ENCODE measurements around the gene BSND. TPM values are rescaled to one million over a fixed set of nuclear protein-coding genes. Genes with fewer than 3 reads are reported as not detected.
A peak's percentile ranks its signal among the peaks of the same experiment; 100 is the strongest.

Gene BSND
- total RNA-seq, 1 experiment from 2014 or later, result 0.62 TPM

DNA sequence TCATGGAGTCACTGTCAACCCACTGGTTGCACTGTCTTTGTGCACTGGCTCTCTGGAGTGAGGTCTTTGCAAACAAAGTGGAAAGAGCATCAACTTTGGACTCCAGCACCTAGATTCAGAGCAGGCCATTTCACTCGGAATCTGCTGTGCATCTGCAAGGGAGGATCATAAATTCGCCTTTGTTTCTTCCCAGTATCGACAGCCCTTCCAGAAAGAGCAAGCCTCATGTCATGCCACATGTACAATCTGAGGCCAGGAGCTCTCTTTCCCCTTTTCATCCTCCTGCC is 39.8 kb downstream of the BSND start:
- H3K4me3 ChIP-seq (ENCODE audit: insufficient read depth, low read depth, low read length), result no peak overlapping the region
- DNase-seq, result no peak
- peaks cover 39% of the 10 kb centered on the region for H3K27me3 ChIP-seq (ENCODE audit: control insufficient read depth, insufficient read depth, low read length)
- no peaks in the 10 kb centered on the region for H3K36me3 ChIP-seq (replicated peaks; ENCODE audit: control insufficient read depth, insufficient read depth, low read length)

DNA sequence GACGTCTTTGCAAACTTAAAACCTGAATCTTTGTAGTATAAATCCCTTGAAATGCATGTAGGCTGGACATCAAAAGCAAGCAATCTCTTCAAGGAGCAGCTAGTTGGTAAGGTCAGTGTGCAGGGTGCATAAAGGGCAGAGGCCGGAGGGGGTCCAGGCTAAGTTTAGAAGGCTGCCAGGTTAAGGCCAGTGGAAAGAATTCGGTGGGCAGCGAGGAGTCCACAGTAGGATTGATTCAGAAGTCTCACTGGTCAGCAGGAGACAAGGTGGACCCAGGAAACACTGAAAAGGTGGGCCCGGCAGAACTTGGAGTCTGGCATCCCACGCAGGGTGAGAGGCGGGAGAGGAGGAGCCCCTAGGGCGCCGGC is 40.2 kb downstream of the BSND start:
- DNase-seq, result no peak
- Histone ChIP-seq H3K36me3 (replicated peaks; ENCODE audit: control insufficient read depth, insufficient read depth, low read length) (no peaks in the 10 kb centered on the region), H3K27me3 (ENCODE audit: control insufficient read depth, insufficient read depth, low read length) (peaks cover 39% of the 10 kb centered on the region), H3K4me3 (ENCODE audit: insufficient read depth, low read depth, low read length) (peak overlapping the region; percentile 67)

GRCh38 chr1:55039342-55040082 is 40.8 kb downstream of the BSND start, which contains the start of gene PCSK9:
Gene PCSK9, plus strand, starts transcription at chr1:55039548. Its CDS starts 290 bp downstream, at chr1:55039838.
- Histone ChIP-seq H3K4me3 (ENCODE audit: insufficient read depth, low read depth, low read length) (peak within 1 kb of the TSS; percentile 67), H3K27me3 (ENCODE audit: control insufficient read depth, insufficient read depth, low read length) (peaks cover 39% of the 10 kb centered on the region), H3K36me3 (replicated peaks; ENCODE audit: control insufficient read depth, insufficient read depth, low read length) (no peaks in the 10 kb centered on the region)
- DNase-seq, result peak; percentile 90

GRCh38 chr1:55040083-55040932 is 41.6 kb downstream of the BSND start:
- peak; percentile 82 for DNase-seq
- Histone ChIP-seq H3K36me3 (replicated peaks; ENCODE audit: control insufficient read depth, insufficient read depth, low read length) (no peaks in the 10 kb centered on the region; the same call in 1 of the 2 replicates), H3K4me3 (ENCODE audit: insufficient read depth, low read depth, low read length) (peak overlapping the region; percentile 67), H3K27me3 (ENCODE audit: control insufficient read depth, insufficient read depth, low read length) (peaks cover 39% of the 10 kb centered on the region)

- no peak for DNase-seq
- Histone ChIP-seq H3K4me3 (ENCODE audit: insufficient read depth, low read depth, low read length) (peak overlapping the region; percentile 67; the same call in 1 of the 2 replicates), H3K27me3 (ENCODE audit: control insufficient read depth, insufficient read depth, low read length) (peaks cover 39% of the 10 kb centered on the region), H3K36me3 (replicated peaks; ENCODE audit: control insufficient read depth, insufficient read depth, low read length) (no peaks in the 10 kb centered on the region; the same call in 1 of the 2 replicates)
Observed at GRCh38 chr1:55040933-55041494, 42.3 kb downstream of the BSND start.

- H3K27me3 ChIP-seq (ENCODE audit: control insufficient read depth, insufficient read depth, low read length), result peaks cover 39% of the 10 kb centered on the region
- no peak overlapping the region for H3K4me3 ChIP-seq (ENCODE audit: insufficient read depth, low read depth, low read length)
- H3K36me3 ChIP-seq (replicated peaks; ENCODE audit: control insufficient read depth, insufficient read depth, low read length), result no peaks in the 10 kb centered on the region; the same call in 1 of the 2 replicates
- no peak for DNase-seq
Observed at GRCh38 chr1:55041613-55042012, 42.9 kb downstream of the BSND start.

- Histone ChIP-seq H3K4me3 (ENCODE audit: insufficient read depth, low read depth, low read length) (no peak overlapping the region), H3K36me3 (replicated peaks; ENCODE audit: control insufficient read depth, insufficient read depth, low read length) (no peaks in the 10 kb centered on the region; the same call in 1 of the 2 replicates), H3K27me3 (ENCODE audit: control insufficient read depth, insufficient read depth, low read length) (peaks cover 33% of the 10 kb centered on the region)
- no peak for DNase-seq
Observed at GRCh38 chr1:55043011-55043410, 44.3 kb downstream of the BSND start.

DNA sequence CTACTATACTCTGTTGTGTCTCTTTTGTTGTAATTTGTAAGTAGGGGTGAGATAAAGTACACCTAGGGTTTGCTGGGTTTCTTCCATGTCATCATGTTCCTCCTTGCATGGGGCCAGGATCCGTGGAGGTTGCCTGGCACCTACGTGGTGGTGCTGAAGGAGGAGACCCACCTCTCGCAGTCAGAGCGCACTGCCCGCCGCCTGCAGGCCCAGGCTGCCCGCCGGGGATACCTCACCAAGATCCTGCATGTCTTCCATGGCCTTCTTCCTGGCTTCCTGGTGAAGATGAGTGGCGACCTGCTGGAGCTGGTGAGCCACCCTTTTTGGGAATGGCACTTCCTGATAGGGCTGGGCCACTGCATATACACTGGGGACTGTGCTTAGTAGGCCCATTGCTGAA is 45.0 kb downstream of the BSND start:
- no peak overlapping the region for H3K4me3 ChIP-seq (ENCODE audit: insufficient read depth, low read depth, low read length)
- peaks cover 26% of the 10 kb centered on the region for H3K27me3 ChIP-seq (ENCODE audit: control insufficient read depth, insufficient read depth, low read length)
- no peaks in the 10 kb centered on the region; the same call in 1 of the 2 replicates for H3K36me3 ChIP-seq (replicated peaks; ENCODE audit: control insufficient read depth, insufficient read depth, low read length)
- DNase-seq, result no peak

DNA sequence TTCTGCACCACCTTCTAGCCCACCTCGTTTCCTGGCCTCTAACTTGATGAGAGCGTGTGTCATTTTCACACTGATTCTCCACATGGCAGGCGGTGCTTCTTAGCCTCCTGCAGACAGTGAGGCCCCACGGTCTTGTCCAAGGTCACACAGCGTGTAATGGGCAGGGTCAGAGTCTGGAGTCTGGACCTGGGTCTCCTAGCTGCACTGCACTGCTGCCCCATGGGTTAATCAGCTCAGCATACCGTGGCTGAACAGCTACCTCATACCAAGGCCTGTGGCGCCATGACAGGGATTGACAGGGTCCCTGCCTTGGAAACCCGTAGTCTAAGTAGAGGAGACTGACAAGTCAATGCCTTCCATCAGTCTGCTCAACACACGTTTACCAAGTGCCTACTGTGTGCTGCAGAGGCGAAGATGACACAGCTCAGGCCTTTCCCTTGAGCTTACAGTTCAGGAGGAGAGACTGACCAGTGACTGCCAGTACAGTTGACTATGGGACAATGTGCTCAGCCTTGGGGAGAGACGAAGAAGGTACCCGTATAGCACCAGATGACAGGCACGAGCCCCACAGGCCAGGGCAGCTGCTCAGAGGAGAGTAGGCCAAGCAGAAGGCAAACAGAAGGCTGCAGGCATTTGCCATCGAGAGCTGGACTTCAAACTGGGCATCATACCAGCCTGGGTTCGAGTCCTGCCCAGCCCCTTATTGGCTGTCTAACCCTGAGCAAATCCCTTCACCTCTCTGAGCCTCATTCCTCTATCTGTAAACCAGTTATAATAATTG is 46.1 kb downstream of the BSND start:
- no peaks in the 10 kb centered on the region; the same call in 1 of the 2 replicates for H3K36me3 ChIP-seq (replicated peaks; ENCODE audit: control insufficient read depth, insufficient read depth, low read length)
- H3K4me3 ChIP-seq (ENCODE audit: insufficient read depth, low read depth, low read length), result no peak overlapping the region
- H3K27me3 ChIP-seq (ENCODE audit: control insufficient read depth, insufficient read depth, low read length), result peaks cover 15% of the 10 kb centered on the region
- DNase-seq, result no peak

- H3K27me3 ChIP-seq (ENCODE audit: control insufficient read depth, insufficient read depth, low read length), result peaks cover 9% of the 10 kb centered on the region
- no peak overlapping the region for H3K4me3 ChIP-seq (ENCODE audit: insufficient read depth, low read depth, low read length)
- DNase-seq, result no peak
- H3K36me3 ChIP-seq (replicated peaks; ENCODE audit: control insufficient read depth, insufficient read depth, low read length), result no peaks in the 10 kb centered on the region; the same call in 1 of the 2 replicates
Observed at GRCh38 chr1:55045430-55045829, 46.7 kb downstream of the BSND start.

DNA sequence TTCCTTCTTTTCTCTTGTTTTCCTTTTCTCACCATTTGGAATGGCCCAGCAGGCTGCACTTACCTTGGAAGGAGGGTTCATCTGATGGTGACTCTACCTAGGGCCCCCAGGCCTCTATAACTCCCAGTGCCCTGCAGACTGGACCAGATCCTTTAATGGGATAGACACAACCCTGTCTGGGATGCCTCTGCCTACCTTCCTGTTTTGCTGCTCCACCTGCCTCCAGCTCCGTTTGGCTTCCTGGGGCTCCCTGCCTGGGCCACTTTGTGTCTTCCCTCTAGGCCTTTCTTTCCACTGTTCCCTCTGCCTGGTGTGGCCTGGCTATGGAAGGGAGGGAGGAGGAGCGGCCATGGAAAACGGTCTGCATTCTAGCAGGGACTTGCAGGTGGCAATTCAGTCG is 48.1 kb downstream of the BSND start:
- Histone ChIP-seq H3K36me3 (replicated peaks; ENCODE audit: control insufficient read depth, insufficient read depth, low read length) (no peaks in the 10 kb centered on the region; the same call in 1 of the 2 replicates), H3K4me3 (ENCODE audit: insufficient read depth, low read depth, low read length) (no peak overlapping the region), H3K27me3 (ENCODE audit: control insufficient read depth, insufficient read depth, low read length) (no peaks in the 10 kb centered on the region)
- no peak for DNase-seq

- Histone ChIP-seq H3K36me3 (replicated peaks; ENCODE audit: control insufficient read depth, insufficient read depth, low read length) (no peaks in the 10 kb centered on the region; the same call in 1 of the 2 replicates), H3K27me3 (ENCODE audit: control insufficient read depth, insufficient read depth, low read length) (no peaks in the 10 kb centered on the region), H3K4me3 (ENCODE audit: insufficient read depth, low read depth, low read length) (no peak overlapping the region)
- no peak for DNase-seq
Observed at GRCh38 chr1:55047611-55048010, 48.9 kb downstream of the BSND start.

DNA sequence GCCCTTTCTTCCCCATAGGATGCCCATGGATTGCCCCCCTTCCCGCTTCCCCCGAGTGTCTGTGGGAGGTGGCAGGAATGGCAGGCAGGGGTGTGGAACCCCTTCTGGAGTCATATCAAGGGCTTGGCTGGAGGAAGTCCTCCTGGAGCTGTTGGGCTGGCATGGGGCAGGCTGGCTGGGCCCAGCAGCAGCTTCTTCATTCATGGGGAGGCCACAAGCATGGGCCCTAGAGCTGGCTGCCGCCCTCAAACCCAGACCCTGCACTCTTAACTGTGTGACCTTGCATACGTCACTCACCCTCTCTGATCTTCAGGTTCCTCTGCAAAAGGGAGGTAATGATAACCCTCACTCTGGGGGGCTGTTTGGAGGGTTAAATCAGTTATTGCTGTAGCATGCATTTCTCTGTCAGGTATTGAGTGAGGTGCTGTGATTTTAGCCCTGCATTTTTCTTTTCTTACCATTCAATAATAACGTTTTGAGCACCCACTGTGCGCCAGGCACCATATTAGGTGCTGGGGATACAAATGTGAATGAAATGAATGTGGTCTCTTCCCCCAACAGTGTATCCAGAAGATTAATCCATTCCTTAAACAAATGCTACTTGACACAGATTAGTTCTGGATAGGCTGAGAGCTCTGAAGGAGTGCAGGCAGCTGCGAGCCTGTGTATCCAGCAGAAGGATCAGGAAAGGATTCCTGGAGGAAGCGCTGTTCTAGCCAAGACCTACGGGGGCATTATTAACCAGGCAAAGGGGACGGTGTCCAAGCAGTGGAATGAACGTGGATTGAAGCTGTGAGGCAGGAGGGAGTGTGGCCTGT is 49.9 kb downstream of the BSND start:
- no peak overlapping the region for H3K4me3 ChIP-seq (ENCODE audit: insufficient read depth, low read depth, low read length)
- no peaks in the 10 kb centered on the region for H3K27me3 ChIP-seq (ENCODE audit: control insufficient read depth, insufficient read depth, low read length)
- DNase-seq, result no peak
- no peaks in the 10 kb centered on the region; the same call in 1 of the 2 replicates for H3K36me3 ChIP-seq (replicated peaks; ENCODE audit: control insufficient read depth, insufficient read depth, low read length)

Data from H7 (cell line).